Endothelial cell (in vitro differentiated cells): Measurements from ENCODE around the gene MAK. TPM values are rescaled to one million over a fixed set of nuclear protein-coding genes. Genes with fewer than 3 reads are reported as not detected.
"Not testable (repeated sequence)": the region's sequence is repeated elsewhere in the genome, so short reads cannot be mapped to it uniquely, and the experiment has no call there.

Experiments used
- DNase-seq: peaks from one replicate; pipeline ENCODE4 v3.0.0; 2021; ENCODE audit warnings: low spot score
- H3K27ac Mint-ChIP-seq: one replicate; pipeline ENCODE4 v1.8.0; 2021; ENCODE audit warnings: mixed read lengths, inconsistent platforms; ENCODE audit not compliant: unreplicated experiment
- H3K27me3 Mint-ChIP-seq: one replicate; pipeline ENCODE4 v1.8.0; 2021; ENCODE audit warnings: mild to moderate bottlenecking, moderate library complexity, mixed read lengths, inconsistent platforms; ENCODE audit not compliant: unreplicated experiment
- H3K36me3 Mint-ChIP-seq: one replicate; pipeline ENCODE4 v1.8.0; 2021; ENCODE audit warnings: mild to moderate bottlenecking, low read depth, mixed read lengths, inconsistent platforms; ENCODE audit not compliant: unreplicated experiment
- H3K4me1 Mint-ChIP-seq: one replicate; pipeline ENCODE4 v1.8.0; 2021; ENCODE audit warnings: mild to moderate bottlenecking, mixed read lengths, inconsistent platforms; ENCODE audit not compliant: unreplicated experiment
- H3K4me3 Mint-ChIP-seq: one replicate; pipeline ENCODE4 v1.8.0; 2021; ENCODE audit warnings: mild to moderate bottlenecking, mixed read lengths, inconsistent platforms; ENCODE audit not compliant: unreplicated experiment
- H3K9me3 Mint-ChIP-seq: one replicate; pipeline ENCODE4 v1.8.0; 2021; ENCODE audit warnings: mixed read lengths, inconsistent platforms; ENCODE audit not compliant: unreplicated experiment
- total RNA-seq: library from RNA; stranded (reverse); fragmentation: NEBNext Ultra II Directional; extraction: Animal tissue kit (Norgen Biotek cat#: 25700); gene quantifications from one replicate; pipeline ENCODE4 v1.2.1, GENCODE V29; 2021; ENCODE audit not compliant: unreplicated experiment
- TF ChIP-seq, protein P1 (sequence below): fragments of 200-600 bp; sonication (generic); IDR thresholded peaks from one replicate; pipeline ENCODE4 v1.5.0; 2021; ENCODE audit warnings: antibody characterized with exemption; ENCODE audit not compliant: unreplicated experiment

MAK gene
- total RNA-seq, 1 donor from 2014 or later: not detected

DNA sequence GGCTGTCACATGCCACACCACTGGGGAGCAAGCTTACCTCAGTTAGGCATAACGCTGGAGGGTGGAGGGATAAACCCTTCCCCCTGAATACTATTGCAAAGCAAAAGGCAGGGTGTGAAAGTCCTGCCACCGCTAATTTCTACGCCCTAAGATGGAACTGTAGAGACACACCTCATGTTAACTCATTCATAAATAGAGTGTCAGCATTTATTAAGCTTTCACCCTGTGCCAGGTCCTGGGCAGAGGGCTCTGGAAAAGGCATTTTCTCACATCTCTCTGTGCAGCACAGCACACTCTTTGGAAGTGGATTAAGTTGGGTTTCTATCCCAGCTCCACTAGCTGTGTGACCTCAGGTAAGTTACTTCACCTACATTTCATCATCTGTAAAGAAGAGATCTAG lies 68.9 kb downstream of the MAK start:
- Mint-ChIP-seq H3K27me3 (no peaks in the 10 kb centered on the region), H3K36me3 (peaks cover 3% of the 10 kb centered on the region), H3K4me3 (no peak overlapping the region), H3K27ac (no peak overlapping the region), H3K4me1 (peaks cover 3% of the 10 kb centered on the region), H3K9me3 (no peaks in the 10 kb centered on the region)
- TF ChIP-seq, protein P1, sequence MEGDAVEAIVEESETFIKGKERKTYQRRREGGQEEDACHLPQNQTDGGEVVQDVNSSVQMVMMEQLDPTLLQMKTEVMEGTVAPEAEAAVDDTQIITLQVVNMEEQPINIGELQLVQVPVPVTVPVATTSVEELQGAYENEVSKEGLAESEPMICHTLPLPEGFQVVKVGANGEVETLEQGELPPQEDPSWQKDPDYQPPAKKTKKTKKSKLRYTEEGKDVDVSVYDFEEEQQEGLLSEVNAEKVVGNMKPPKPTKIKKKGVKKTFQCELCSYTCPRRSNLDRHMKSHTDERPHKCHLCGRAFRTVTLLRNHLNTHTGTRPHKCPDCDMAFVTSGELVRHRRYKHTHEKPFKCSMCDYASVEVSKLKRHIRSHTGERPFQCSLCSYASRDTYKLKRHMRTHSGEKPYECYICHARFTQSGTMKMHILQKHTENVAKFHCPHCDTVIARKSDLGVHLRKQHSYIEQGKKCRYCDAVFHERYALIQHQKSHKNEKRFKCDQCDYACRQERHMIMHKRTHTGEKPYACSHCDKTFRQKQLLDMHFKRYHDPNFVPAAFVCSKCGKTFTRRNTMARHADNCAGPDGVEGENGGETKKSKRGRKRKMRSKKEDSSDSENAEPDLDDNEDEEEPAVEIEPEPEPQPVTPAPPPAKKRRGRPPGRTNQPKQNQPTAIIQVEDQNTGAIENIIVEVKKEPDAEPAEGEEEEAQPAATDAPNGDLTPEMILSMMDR: no peak
- DNase-seq: no peak

DNA sequence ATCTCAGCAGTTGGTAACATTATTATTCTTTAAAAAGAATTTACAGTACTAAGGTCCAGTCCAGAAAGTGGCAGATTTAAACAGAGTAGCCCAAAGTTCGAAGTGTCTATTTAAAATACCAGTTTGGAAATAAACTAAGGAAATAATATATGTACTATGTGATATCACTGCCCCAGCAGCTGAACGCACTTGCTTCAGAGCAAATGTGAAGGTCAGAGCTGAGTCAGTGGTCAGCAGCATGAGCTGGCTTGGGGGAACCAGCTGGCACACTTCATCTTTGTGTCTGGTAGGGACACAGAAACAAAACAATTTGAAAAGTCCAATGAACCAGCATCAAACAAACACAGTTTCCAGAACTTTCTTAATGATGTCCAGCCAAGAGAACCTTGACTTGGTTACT lies 75.3 kb downstream of the MAK start:
- H3K36me3 Mint-ChIP-seq: peaks cover 14% of the 10 kb centered on the region
- H3K4me3 Mint-ChIP-seq: no peak overlapping the region
- TF ChIP-seq, protein P1: no peak
- no peaks in the 10 kb centered on the region for H3K4me1 Mint-ChIP-seq
- no peaks in the 10 kb centered on the region for H3K9me3 Mint-ChIP-seq
- no peak for DNase-seq
- peaks cover 1% of the 10 kb centered on the region for H3K27me3 Mint-ChIP-seq
- no peak overlapping the region for H3K27ac Mint-ChIP-seq

DNA sequence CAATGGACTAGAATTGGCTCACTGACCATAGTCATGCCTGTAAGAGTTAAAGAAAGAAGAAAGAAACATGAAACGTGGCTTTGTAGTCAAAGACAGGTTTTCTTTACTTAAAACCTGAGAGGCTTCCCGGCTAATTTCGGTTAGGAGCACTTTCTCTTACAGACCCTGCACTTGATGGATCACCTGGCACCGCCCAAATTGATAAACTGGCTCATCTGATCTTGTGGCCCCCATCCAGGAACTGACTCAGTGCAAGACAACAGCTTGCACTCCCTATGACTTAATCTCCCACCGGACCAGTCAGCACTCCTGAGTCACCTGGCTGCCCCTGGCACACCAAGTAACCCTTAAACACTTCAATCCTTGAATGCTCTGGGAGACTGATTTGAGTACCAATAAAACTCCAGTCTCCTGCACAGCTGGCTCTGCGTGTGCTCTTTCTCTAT lies 78.4 kb downstream of the MAK start:
- peak overlapping the region; percentile 17 for H3K27ac Mint-ChIP-seq
- TF ChIP-seq, protein P1: no peak
- no peaks in the 10 kb centered on the region for H3K9me3 Mint-ChIP-seq
- H3K4me3 Mint-ChIP-seq: no peak overlapping the region
- no peaks in the 10 kb centered on the region for H3K4me1 Mint-ChIP-seq
- no peak for DNase-seq
- H3K27me3 Mint-ChIP-seq: peaks cover 3% of the 10 kb centered on the region
- H3K36me3 Mint-ChIP-seq: peaks cover 14% of the 10 kb centered on the region

DNA sequence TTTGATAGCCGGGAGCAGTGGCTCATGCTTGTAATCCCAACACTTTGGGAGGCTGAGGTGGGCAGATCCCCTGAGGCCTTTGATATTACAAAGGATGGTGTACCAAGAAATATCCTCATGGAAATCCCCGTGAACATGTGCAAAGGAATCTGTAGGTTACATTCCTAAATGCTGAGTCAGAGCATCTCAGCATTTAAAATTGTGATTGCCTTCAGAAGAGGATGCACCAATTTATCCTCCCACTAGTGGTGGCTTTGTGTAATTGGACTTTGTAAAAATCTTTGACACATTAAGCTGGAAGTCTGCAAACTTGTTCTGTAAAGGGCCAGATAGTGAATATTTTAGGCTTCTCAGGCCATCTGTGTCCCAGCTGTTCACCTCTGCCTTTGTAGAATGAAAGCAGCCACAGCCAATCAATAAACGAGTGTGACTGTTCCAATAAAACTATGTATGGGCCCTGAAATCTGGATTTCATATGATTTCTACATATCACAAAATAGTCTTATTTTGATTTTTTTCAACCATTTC lies 79.0 kb downstream of the MAK start:
- Mint-ChIP-seq H3K4me1 (no peaks in the 10 kb centered on the region), H3K4me3 (no peak overlapping the region), H3K27ac (no peak overlapping the region), H3K9me3 (no peaks in the 10 kb centered on the region), H3K27me3 (peaks cover 3% of the 10 kb centered on the region), H3K36me3 (peaks cover 19% of the 10 kb centered on the region)
- TF ChIP-seq, protein P1: peak; percentile 78
- no peak for DNase-seq

DNA sequence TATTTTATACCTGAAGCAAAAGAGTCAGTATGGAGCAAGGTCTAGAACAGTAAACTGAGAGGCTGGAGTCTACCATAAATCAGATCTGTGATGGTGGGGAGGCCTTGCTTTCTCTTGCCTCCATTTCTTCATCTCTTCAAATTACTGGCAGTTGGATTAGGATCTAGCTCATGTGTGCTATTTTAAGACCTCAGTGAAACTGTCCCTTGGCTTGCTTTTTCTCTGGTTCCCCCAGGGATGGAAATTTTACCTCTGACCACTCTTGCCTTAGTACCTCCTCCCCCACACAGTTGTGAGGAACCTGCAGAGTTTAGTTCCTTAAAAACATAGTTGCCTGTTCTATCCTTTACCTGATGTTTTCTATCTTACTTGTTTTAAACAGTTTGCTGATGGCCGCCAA lies 82.3 kb downstream of the MAK start:
- Mint-ChIP-seq H3K27ac (no peak overlapping the region), H3K36me3 (peaks cover 31% of the 10 kb centered on the region), H3K4me3 (no peak overlapping the region), H3K4me1 (no peaks in the 10 kb centered on the region), H3K27me3 (peaks cover 3% of the 10 kb centered on the region), H3K9me3 (no peaks in the 10 kb centered on the region)
- TF ChIP-seq, protein P1: no peak
- no peak for DNase-seq

DNA sequence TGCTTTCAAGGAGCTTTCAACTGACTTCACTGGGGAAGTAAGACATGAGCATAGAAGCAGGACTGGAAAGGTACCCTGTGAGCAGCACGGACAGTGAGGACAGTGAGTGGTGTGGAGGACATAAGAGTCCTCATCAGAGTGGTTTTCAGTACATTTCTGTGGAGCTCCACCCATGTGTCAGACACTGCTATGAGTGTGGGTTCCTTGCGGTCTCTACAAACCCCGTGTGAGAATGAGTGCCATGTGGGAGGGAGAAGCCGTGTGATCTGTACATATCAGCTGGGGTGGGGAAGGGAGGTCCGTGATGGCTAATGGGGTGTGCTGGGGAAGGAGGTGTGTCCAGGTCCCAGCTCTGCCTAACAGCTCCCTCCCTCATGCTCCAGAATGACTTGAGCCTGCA lies 86.6 kb downstream of the MAK start:
- not testable (repeated sequence) for H3K27ac Mint-ChIP-seq, H3K4me3 Mint-ChIP-seq, DNase-seq, H3K27me3 Mint-ChIP-seq, H3K9me3 Mint-ChIP-seq
- H3K36me3 Mint-ChIP-seq: peaks cover 17% of the 10 kb centered on the region
- peaks cover 18% of the 10 kb centered on the region for H3K4me1 Mint-ChIP-seq

DNA sequence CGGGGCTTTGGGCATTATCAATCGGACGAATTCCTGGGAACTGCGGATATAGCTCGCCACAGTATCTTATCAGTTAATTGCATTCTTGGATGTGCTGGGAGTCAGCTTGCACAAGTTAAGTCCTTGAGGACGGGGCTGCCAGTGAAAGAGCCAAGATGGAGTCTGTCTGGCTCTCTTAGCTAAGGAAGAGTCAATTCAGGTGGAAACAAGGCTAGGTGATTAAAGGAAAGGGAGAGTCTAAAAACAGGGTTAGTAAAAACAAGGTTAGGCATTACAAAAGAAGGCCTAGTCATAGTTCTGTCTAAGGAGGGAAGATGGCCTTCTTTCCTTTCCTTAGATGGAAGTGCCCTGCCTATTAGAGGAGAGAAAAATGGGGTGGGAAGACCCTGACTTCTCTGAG lies 87.8 kb downstream of the MAK start:
- Mint-ChIP-seq H3K36me3 (peaks cover 17% of the 10 kb centered on the region), H3K4me1 (peaks cover 20% of the 10 kb centered on the region)
- not testable (repeated sequence) for H3K27me3 Mint-ChIP-seq, DNase-seq, H3K9me3 Mint-ChIP-seq, H3K4me3 Mint-ChIP-seq, H3K27ac Mint-ChIP-seq
